Measurements from ENCODE around the gene PRAME.

PRAME gene

DNA sequence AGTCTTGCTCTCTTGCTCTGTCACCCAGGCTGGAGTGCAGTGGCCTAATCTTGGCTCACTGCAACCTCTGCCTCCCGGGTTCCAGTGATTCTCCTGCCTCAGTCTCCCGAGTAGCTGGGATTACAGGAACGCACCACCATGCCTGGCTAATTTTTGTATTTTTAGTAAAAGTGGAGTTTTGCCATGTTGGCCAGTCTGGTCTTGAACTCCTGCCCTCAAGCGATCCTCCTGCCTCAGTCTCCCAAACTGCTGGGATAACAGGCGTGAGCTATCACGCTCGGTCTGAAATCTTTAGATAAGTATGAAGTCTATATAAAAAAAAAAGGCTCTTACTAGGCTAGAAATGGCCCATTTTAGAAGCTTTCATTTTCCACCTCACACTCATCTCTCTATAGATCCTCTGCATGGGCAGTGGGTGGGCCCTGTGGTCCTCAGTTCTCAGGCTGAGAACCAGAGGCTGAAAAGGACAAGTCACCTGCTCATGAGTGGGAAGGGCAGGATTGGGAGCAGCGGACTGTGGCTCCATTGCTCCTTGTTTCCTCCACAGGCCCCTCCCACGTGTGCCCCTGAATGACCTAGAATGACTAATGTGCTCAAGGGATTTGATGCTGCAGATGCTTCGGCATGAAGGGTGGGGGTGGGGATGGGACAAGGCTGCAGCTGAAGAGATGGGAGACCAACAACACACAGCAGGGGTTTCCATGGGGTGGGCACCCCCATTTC is 19.8 kb upstream of the PRAME start:
- H3K9me3 ChIP-seq (ENCODE audit: control insufficient read depth in 2 of 2, low read length in 2 of 2) = no peaks in the 10 kb centered on the region
- H3K4me3 ChIP-seq (ENCODE audit: low read length in 2 of 2) = no peak overlapping the region
- no peak overlapping the region for H3K27ac ChIP-seq (ENCODE audit: low read length)
- H3K4me1 ChIP-seq (ENCODE audit: control insufficient read depth, insufficient read depth, low read length) = no peaks in the 10 kb centered on the region
- H3K36me3 ChIP-seq (ENCODE audit: control insufficient read depth in 2 of 2, insufficient read depth in 2 of 2, low read length in 2 of 2) = no peaks in the 10 kb centered on the region
- H3K9ac ChIP-seq (ENCODE audit: low read length in 2 of 2) = no peak overlapping the region
- peaks cover 4 to 5% of the 10 kb centered on the region in 2 donors for H3K27me3 ChIP-seq (ENCODE audit: control insufficient read depth in 1 of 2, insufficient read depth in 2 of 2, low read length in 2 of 2)

GRCh38 chr22:22576989-22577427 is 17.9 kb upstream of the PRAME start:
- Histone ChIP-seq H3K4me3 (ENCODE audit: low read length in 2 of 2) (no peak overlapping the region), H3K27me3 (ENCODE audit: control insufficient read depth in 1 of 2, insufficient read depth in 2 of 2, low read length in 2 of 2) (peaks cover 0 to 5% of the 10 kb centered on the region in 2 donors), H3K36me3 (ENCODE audit: control insufficient read depth in 2 of 2, insufficient read depth in 2 of 2, low read length in 2 of 2) (no peaks in the 10 kb centered on the region), H3K4me1 (ENCODE audit: control insufficient read depth, insufficient read depth, low read length) (no peaks in the 10 kb centered on the region), H3K27ac (ENCODE audit: low read length) (no peak overlapping the region), H3K9ac (ENCODE audit: low read length in 2 of 2) (no peak overlapping the region), H3K9me3 (ENCODE audit: control insufficient read depth in 2 of 2, low read length in 2 of 2) (no peaks in the 10 kb centered on the region)

GRCh38 chr22:22576244-22576988 is 17.4 kb upstream of the PRAME start:
- Histone ChIP-seq H3K9me3 (ENCODE audit: control insufficient read depth in 2 of 2, low read length in 2 of 2) (no peaks in the 10 kb centered on the region), H3K27ac (ENCODE audit: low read length) (no peak overlapping the region), H3K4me3 (ENCODE audit: low read length in 2 of 2) (no peak overlapping the region), H3K9ac (ENCODE audit: low read length in 2 of 2) (no peak overlapping the region), H3K27me3 (ENCODE audit: control insufficient read depth in 1 of 2, insufficient read depth in 2 of 2, low read length in 2 of 2) (peaks cover 0 to 5% of the 10 kb centered on the region in 2 donors), H3K36me3 (ENCODE audit: control insufficient read depth in 2 of 2, insufficient read depth in 2 of 2, low read length in 2 of 2) (no peaks in the 10 kb centered on the region), H3K4me1 (ENCODE audit: control insufficient read depth, insufficient read depth, low read length) (no peaks in the 10 kb centered on the region)

GRCh38 chr22:22574361-22574760 is 15.3 kb upstream of the PRAME start:
- Histone ChIP-seq H3K27ac (ENCODE audit: low read length) (no peak overlapping the region), H3K27me3 (ENCODE audit: control insufficient read depth in 1 of 2, insufficient read depth in 2 of 2, low read length in 2 of 2) (peaks cover 0 to 8% of the 10 kb centered on the region in 2 donors), H3K9ac (ENCODE audit: low read length in 2 of 2) (no peak overlapping the region), H3K4me3 (ENCODE audit: low read length in 2 of 2) (no peak overlapping the region), H3K9me3 (ENCODE audit: control insufficient read depth in 2 of 2, low read length in 2 of 2) (no peaks in the 10 kb centered on the region), H3K4me1 (ENCODE audit: control insufficient read depth, insufficient read depth, low read length) (no peaks in the 10 kb centered on the region), H3K36me3 (ENCODE audit: control insufficient read depth in 2 of 2, insufficient read depth in 2 of 2, low read length in 2 of 2) (no peaks in the 10 kb centered on the region)

- Histone ChIP-seq H3K4me1 (ENCODE audit: control insufficient read depth, insufficient read depth, low read length) (no peaks in the 10 kb centered on the region), H3K27ac (ENCODE audit: low read length) (no peak overlapping the region), H3K36me3 (ENCODE audit: control insufficient read depth in 2 of 2, insufficient read depth in 2 of 2, low read length in 2 of 2) (no peaks in the 10 kb centered on the region), H3K4me3 (ENCODE audit: low read length in 2 of 2) (no peak overlapping the region), H3K27me3 (ENCODE audit: control insufficient read depth in 1 of 2, insufficient read depth in 2 of 2, low read length in 2 of 2) (peaks cover 0 to 8% of the 10 kb centered on the region in 2 donors), H3K9ac (ENCODE audit: low read length in 2 of 2) (no peak overlapping the region), H3K9me3 (ENCODE audit: control insufficient read depth in 2 of 2, low read length in 2 of 2) (no peaks in the 10 kb centered on the region)
Measured at GRCh38 chr22:22573047-22573889, 14.2 kb upstream of the PRAME start.

GRCh38 chr22:22571862-22572261 is 12.8 kb upstream of the PRAME start:
- H3K4me1 ChIP-seq (ENCODE audit: control insufficient read depth, insufficient read depth, low read length) = no peaks in the 10 kb centered on the region

DNA sequence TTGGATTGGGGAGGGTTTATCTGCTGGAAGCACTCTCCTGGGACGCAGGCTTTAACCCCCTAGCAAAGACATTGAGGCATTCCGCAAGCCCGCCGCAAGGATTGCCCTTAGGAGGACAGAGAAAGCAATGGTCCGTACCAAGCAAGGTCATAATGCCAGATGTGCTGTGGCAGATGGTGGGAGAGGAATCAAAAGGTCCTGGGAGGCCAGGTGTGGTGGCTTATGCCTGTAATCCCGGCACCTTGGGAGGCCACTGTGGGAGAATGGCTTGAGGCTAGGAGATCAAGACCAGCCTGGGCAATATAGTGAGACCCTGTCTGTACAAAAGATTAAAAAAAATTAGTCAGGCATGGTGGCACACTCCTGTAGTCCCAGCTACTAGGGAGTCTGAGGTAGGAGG is 12.4 kb upstream of the PRAME start:
- H3K4me1 ChIP-seq (ENCODE audit: control insufficient read depth, insufficient read depth, low read length) = no peaks in the 10 kb centered on the region
- peaks cover 0 to 2% of the 10 kb centered on the region in 2 donors for H3K9me3 ChIP-seq (ENCODE audit: control insufficient read depth in 2 of 2, low read length in 2 of 2)
- no peak overlapping the region for H3K4me3 ChIP-seq (ENCODE audit: low read length in 2 of 2)
- H3K27ac ChIP-seq (ENCODE audit: low read length) = no peak overlapping the region
- H3K36me3 ChIP-seq (ENCODE audit: control insufficient read depth in 2 of 2, insufficient read depth in 2 of 2, low read length in 2 of 2) = no peaks in the 10 kb centered on the region
- no peak overlapping the region for H3K9ac ChIP-seq (ENCODE audit: low read length in 2 of 2)
- H3K27me3 ChIP-seq (ENCODE audit: control insufficient read depth in 1 of 2, insufficient read depth in 2 of 2, low read length in 2 of 2) = peaks cover 0 to 5% of the 10 kb centered on the region in 2 donors

More at GRCh38 chr22:22571862-22572261, 12.8 kb upstream of the PRAME start:
- H3K9ac ChIP-seq (ENCODE audit: low read length in 2 of 2) = no peak overlapping the region
- H3K27me3 ChIP-seq (ENCODE audit: control insufficient read depth in 1 of 2, insufficient read depth in 2 of 2, low read length in 2 of 2) = peaks cover 0 to 8% of the 10 kb centered on the region in 2 donors
- no peak overlapping the region for H3K4me3 ChIP-seq (ENCODE audit: low read length in 2 of 2)
- no peak overlapping the region for H3K27ac ChIP-seq (ENCODE audit: low read length)
- no peaks in the 10 kb centered on the region for H3K36me3 ChIP-seq (ENCODE audit: control insufficient read depth in 2 of 2, insufficient read depth in 2 of 2, low read length in 2 of 2)
- H3K9me3 ChIP-seq (ENCODE audit: control insufficient read depth in 2 of 2, low read length in 2 of 2) = no peaks in the 10 kb centered on the region

- H3K9me3 ChIP-seq (ENCODE audit: control insufficient read depth in 2 of 2, low read length in 2 of 2) = peaks cover 5 to 8% of the 10 kb centered on the region in 2 donors
- H3K4me1 ChIP-seq (ENCODE audit: control insufficient read depth, insufficient read depth, low read length) = no peaks in the 10 kb centered on the region
- no peaks in the 10 kb centered on the region for H3K36me3 ChIP-seq (ENCODE audit: control insufficient read depth in 2 of 2, insufficient read depth in 2 of 2, low read length in 2 of 2)
- no peak overlapping the region for H3K9ac ChIP-seq (ENCODE audit: low read length in 2 of 2)
- H3K4me3 ChIP-seq (ENCODE audit: low read length in 2 of 2) = no peak overlapping the region
- H3K27me3 ChIP-seq (ENCODE audit: control insufficient read depth in 1 of 2, insufficient read depth in 2 of 2, low read length in 2 of 2) = peaks cover 2% of the 10 kb centered on the region in 2 donors
- no peak overlapping the region for H3K27ac ChIP-seq (ENCODE audit: low read length)
Measured at GRCh38 chr22:22569218-22569617, 10.2 kb upstream of the PRAME start.

- H3K9me3 ChIP-seq (ENCODE audit: control insufficient read depth in 2 of 2, low read length in 2 of 2) = peaks cover 5 to 8% of the 10 kb centered on the region in 2 donors
- H3K4me1 ChIP-seq (ENCODE audit: control insufficient read depth, insufficient read depth, low read length) = no peaks in the 10 kb centered on the region
- H3K36me3 ChIP-seq (ENCODE audit: control insufficient read depth in 2 of 2, insufficient read depth in 2 of 2, low read length in 2 of 2) = no peaks in the 10 kb centered on the region
- peaks cover 0 to 2% of the 10 kb centered on the region in 2 donors for H3K27me3 ChIP-seq (ENCODE audit: control insufficient read depth in 1 of 2, insufficient read depth in 2 of 2, low read length in 2 of 2)
- H3K9ac ChIP-seq (ENCODE audit: low read length in 2 of 2) = no peak overlapping the region
- H3K27ac ChIP-seq (ENCODE audit: low read length) = no peak overlapping the region
- H3K4me3 ChIP-seq (ENCODE audit: low read length in 2 of 2) = no peak overlapping the region
Measured at GRCh38 chr22:22565981-22566380, 6.9 kb upstream of the PRAME start.

DNA sequence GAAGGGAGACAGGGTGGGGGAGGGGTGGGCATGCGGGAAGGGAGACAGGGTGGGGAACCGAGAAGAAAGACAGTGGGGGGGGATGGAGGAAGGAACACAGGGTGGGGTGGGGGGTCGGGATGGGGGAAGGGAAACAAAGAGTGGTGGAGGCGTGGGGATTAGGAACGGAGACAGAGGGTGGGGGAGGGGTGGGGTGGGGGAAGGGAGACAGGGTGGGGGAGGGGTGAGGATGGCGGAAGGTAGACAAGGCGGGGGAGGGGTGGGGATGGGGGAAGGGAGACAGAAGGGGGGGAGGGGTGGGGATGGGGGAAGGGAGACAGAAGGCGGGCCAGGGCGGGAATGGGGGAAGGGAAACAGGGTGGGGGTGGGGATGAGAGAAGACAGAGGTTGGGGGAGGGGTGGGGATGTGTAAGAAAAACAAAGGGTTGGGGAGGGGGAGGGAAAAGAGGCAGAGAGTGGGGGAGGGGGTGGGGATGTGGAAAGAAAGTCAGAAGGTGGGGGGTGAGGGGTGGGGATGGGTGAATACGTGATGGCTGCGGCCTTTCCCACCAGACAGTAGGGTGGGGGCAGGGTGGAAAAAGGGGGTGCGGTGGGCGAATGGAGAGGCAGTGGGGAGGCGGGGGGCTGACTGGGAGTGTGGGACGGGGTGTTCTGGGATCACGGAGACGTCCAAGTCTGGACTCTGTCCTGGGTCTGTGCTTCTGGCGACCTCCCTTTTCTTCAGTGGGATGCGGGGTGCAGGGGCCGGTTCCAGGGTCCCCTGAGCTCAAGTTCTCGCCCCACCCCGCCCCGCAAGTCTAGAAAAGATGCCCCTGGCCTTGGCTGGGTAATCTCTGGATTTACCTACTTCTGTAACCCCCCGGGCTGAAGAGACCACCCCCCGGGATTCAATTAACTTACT is 744 bp downstream of the PRAME start:
- H3K4me3 ChIP-seq (ENCODE audit: low read length in 2 of 2) = no peak overlapping the region
- H3K4me1 ChIP-seq (ENCODE audit: control insufficient read depth, insufficient read depth, low read length) = no peaks in the 10 kb centered on the region
- no peak overlapping the region for H3K9ac ChIP-seq (ENCODE audit: low read length in 2 of 2)
- no peaks in the 10 kb centered on the region for H3K27me3 ChIP-seq (ENCODE audit: control insufficient read depth in 1 of 2, insufficient read depth in 2 of 2, low read length in 2 of 2)
- H3K9me3 ChIP-seq (ENCODE audit: control insufficient read depth in 2 of 2, low read length in 2 of 2) = no peaks in the 10 kb centered on the region
- no peaks in the 10 kb centered on the region for H3K36me3 ChIP-seq (ENCODE audit: control insufficient read depth in 2 of 2, insufficient read depth in 2 of 2, low read length in 2 of 2)
- no peak overlapping the region for H3K27ac ChIP-seq (ENCODE audit: low read length)
